ENCODE measurements around the gene AUTS2.

DNA sequence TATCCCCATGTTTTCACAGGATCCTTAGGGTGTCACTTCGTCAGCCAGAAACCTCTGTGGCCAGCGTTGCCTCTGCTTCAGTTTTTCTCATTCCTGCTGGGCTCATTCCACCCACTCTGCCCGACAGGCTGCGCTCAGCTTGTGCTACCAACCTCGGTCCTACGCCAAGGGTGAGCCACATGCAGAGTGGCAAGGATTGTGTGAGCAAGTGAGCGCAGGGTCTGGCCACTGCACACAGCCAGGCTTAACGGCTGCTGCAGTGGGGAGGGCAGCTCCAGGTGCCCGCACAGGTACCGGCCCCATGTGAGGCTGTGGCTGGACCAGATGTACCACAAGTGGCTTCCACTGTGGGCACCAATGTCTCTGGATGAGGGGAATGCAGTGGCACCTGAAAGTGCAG lies 329.2 kb downstream of the AUTS2 start:
- no peak for TF ChIP-seq FOXA1 (IDR thresholded peaks at IDR 0.05)
- no peak for TF ChIP-seq SP1 (IDR thresholded peaks at IDR 0.05)
- no peak for TF ChIP-seq SUZ12 (IDR thresholded peaks at IDR 0.05)
- no peak for TF ChIP-seq LEF1 (IDR thresholded peaks at IDR 0.05; ENCODE audit: borderline replicate concordance)
- TF ChIP-seq FOXM1 (IDR thresholded peaks at IDR 0.05; ENCODE audit: borderline replicate concordance), result no peak
- no peak for TF ChIP-seq ELF4 (IDR thresholded peaks at IDR 0.05)
